WTC11 (cell line): ENCODE results near the gene LDB2. TPM values are rescaled to one million over a fixed set of nuclear protein-coding genes. Genes with fewer than 3 reads are reported as not detected.

Experiments used
- ATAC-seq: fragments of 200-7000 bp; cut with Tn5 transposase; 2 replicates; pipeline ENCODE4 v1.10.0; 2021; ENCODE audit warnings: mild to moderate bottlenecking, moderate library complexity
- CTCF ChIA-PET: fragments of 300-600 bp; sonication (Branson Sonifier 250); formaldehyde crosslinking; loops from one replicate; lab custom pipeline; 2021; ENCODE audit warnings: antibody characterized with exemption; lab: Charles Lee
- POLR2A ChIA-PET: fragments of 350-600 bp; sonication (Branson Sonifier 250); formaldehyde crosslinking; loops from one replicate; lab custom pipeline; 2021; ENCODE audit warnings: antibody characterized with exemption; lab: Charles Lee
- DNase-seq: peaks from one replicate; pipeline ENCODE4 v3.0.0; 2021; ENCODE audit warnings: low spot score
- H3K27ac Mint-ChIP-seq: 2 replicates; pipeline ENCODE4 v1.8.0; 2021; ENCODE audit warnings: mixed read lengths
- H3K27me3 Mint-ChIP-seq: 2 replicates; pipeline ENCODE4 v1.8.0; 2021; ENCODE audit warnings: low read depth, mild to moderate bottlenecking, moderate library complexity, mixed read lengths
- H3K36me3 Mint-ChIP-seq: 2 replicates; pipeline ENCODE4 v1.8.0; 2021; ENCODE audit warnings: mixed read lengths
- H3K4me1 Mint-ChIP-seq: 2 replicates; pipeline ENCODE4 v1.8.0; 2022; ENCODE audit warnings: mixed read lengths
- H3K4me3 Mint-ChIP-seq: 2 replicates; pipeline ENCODE4 v1.8.0; 2021; ENCODE audit warnings: mild to moderate bottlenecking, moderate library complexity, mixed read lengths
- H3K9me3 Mint-ChIP-seq: 2 replicates; pipeline ENCODE4 v1.8.0; 2021; ENCODE audit warnings: mixed read lengths
- ATF1 ChIP-seq: sonication (generic); formaldehyde crosslinking; IDR thresholded peaks from 2 replicates; pipeline ENCODE4 v1.8.1; 2023; ENCODE audit warnings: mild to moderate bottlenecking, moderate library complexity, missing genetic modification reagents
- GTF2I ChIP-seq: fragments of 250-450 bp; sonication (Bioruptor Pico); conservative IDR thresholded peaks from 2 replicates; pipeline ENCODE4 v1.4.0; 2021; ENCODE audit warnings: mild to moderate bottlenecking
- MYBL2 ChIP-seq: sonication (generic); formaldehyde crosslinking; IDR thresholded peaks from 2 replicates; pipeline ENCODE4 v1.8.1; 2023; ENCODE audit warnings: mild to moderate bottlenecking, moderate library complexity, missing genetic modification reagents
- NFYB ChIP-seq: sonication (generic); formaldehyde crosslinking; conservative IDR thresholded peaks from 2 replicates; pipeline ENCODE4 v1.8.0; 2022; ENCODE audit warnings: low read depth, missing genetic modification reagents
- OVOL2 ChIP-seq: fragments of 250-450 bp; sonication (Bioruptor Pico); IDR thresholded peaks from 2 replicates; pipeline ENCODE4 v1.9.0; 2021; ENCODE audit warnings: mild to moderate bottlenecking, borderline replicate concordance
- PRRX2 ChIP-seq: fragments of 250-450 bp; sonication (Bioruptor Pico); IDR thresholded peaks from 2 replicates; pipeline ENCODE4 v1.8.0; 2021; ENCODE audit warnings: mild to moderate bottlenecking
- RORB ChIP-seq: fragments of 250-450 bp; sonication (Bioruptor Pico); IDR thresholded peaks from 2 replicates; pipeline ENCODE4 v1.9.0; 2021; ENCODE audit warnings: mild to moderate bottlenecking
- TEAD1 ChIP-seq: sonication (generic); formaldehyde crosslinking; IDR thresholded peaks from 2 replicates; pipeline ENCODE4 v1.8.0; 2022; ENCODE audit warnings: mild to moderate bottlenecking, missing genetic modification reagents
- TEAD4 ChIP-seq: sonication (generic); formaldehyde crosslinking; IDR thresholded peaks from 2 replicates; pipeline ENCODE4 v1.8.0; 2022; ENCODE audit warnings: mild to moderate bottlenecking, missing genetic modification reagents
- TP53 ChIP-seq: sonication (generic); formaldehyde crosslinking; IDR thresholded peaks from 2 replicates; pipeline ENCODE4 v1.8.1; 2023; ENCODE audit warnings: mild to moderate bottlenecking, missing genetic modification reagents
- ZNF121 ChIP-seq: sonication (generic); formaldehyde crosslinking; IDR thresholded peaks from 2 replicates; pipeline ENCODE4 v1.8.0; 2023; ENCODE audit warnings: missing genetic modification reagents
- ZNF138 ChIP-seq: sonication (generic); formaldehyde crosslinking; conservative IDR thresholded peaks from 2 replicates; pipeline ENCODE4 v1.8.1; 2022; ENCODE audit warnings: mild to moderate bottlenecking, moderate library complexity, missing genetic modification reagents
- ZNF416 ChIP-seq: fragments of 250-450 bp; sonication (Bioruptor Pico); IDR thresholded peaks from 2 replicates; pipeline ENCODE4 v1.9.0; 2021; ENCODE audit warnings: mild to moderate bottlenecking, inconsistent platforms
- total RNA-seq: library from RNA; stranded (reverse); gene quantifications from 3 replicates; pipeline ENCODE4 v1.2.3, GENCODE V29; 2021
- TF ChIP-seq, protein P1 (sequence below): sonication (generic); formaldehyde crosslinking; IDR thresholded peaks from 2 replicates; pipeline ENCODE4 v1.8.1; 2023; ENCODE audit warnings: mild to moderate bottlenecking, missing genetic modification reagents
- TF ChIP-seq, protein P2 (sequence below): sonication (generic); formaldehyde crosslinking; IDR thresholded peaks from 2 replicates; pipeline ENCODE4 v1.8.0; 2023; ENCODE audit warnings: missing genetic modification reagents, mild to moderate bottlenecking, borderline replicate concordance
- TF ChIP-seq, protein P3 (sequence below): sonication (generic); formaldehyde crosslinking; IDR thresholded peaks from 2 replicates; pipeline ENCODE4 v1.8.1; 2022; ENCODE audit warnings: mild to moderate bottlenecking, missing genetic modification reagents, moderate library complexity, borderline replicate concordance
- TF ChIP-seq, protein P4 (sequence below): sonication (generic); formaldehyde crosslinking; IDR thresholded peaks from 2 replicates; pipeline ENCODE4 v1.8.0; 2022; ENCODE audit warnings: mild to moderate bottlenecking, missing genetic modification reagents
- TF ChIP-seq, protein P5 (sequence below): fragments of 250-450 bp; sonication (Bioruptor Pico); IDR thresholded peaks from 2 replicates; pipeline ENCODE4 v1.9.0; 2021; ENCODE audit warnings: moderate library complexity, mild to moderate bottlenecking, inconsistent platforms, borderline replicate concordance
- TF ChIP-seq, protein P6 (sequence below): sonication (generic); formaldehyde crosslinking; IDR thresholded peaks from 2 replicates; pipeline ENCODE4 v1.8.0; 2023; ENCODE audit warnings: missing genetic modification reagents
- TF ChIP-seq, protein P7 (sequence below): sonication (generic); formaldehyde crosslinking; conservative IDR thresholded peaks from 2 replicates; pipeline ENCODE4 v1.8.1; 2023; ENCODE audit warnings: mild to moderate bottlenecking, low read depth, missing genetic modification reagents, moderate library complexity

Gene LDB2
- total RNA-seq, 1 experiment from 2014 or later, result 62.4 TPM

DNA sequence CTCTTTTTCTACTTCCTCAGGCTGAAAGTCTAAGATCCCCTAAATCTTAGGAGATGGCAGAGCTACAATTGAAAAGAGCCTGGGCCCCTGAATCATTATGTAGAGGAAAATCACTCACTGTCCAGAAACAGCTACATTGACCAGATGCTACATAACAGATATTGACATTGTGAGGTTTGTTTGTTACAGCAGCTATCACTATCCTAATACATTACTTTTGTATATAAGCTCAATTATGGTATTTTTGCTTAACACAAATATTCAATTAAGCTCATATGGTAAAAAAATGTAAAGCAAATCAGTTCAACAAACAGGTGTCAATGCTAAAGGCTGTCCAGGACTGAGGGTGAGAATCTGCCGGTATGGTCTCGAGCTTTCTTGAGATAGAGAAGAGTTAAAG lies 89.4 kb downstream of the LDB2 start:
- DNase-seq (no peak), ATAC-seq (no peak)
- peaks cover 28% of the 10 kb centered on the region for H3K36me3 Mint-ChIP-seq
- CTCF ChIA-PET, result no interaction called here
- peaks cover 20% of the 10 kb centered on the region for H3K9me3 Mint-ChIP-seq
- H3K4me1 Mint-ChIP-seq, result peaks cover 21% of the 10 kb centered on the region
- H3K27me3 Mint-ChIP-seq, result no peaks in the 10 kb centered on the region
- POLR2A ChIA-PET, result no interaction called here
- H3K4me3 Mint-ChIP-seq, result no peak overlapping the region
- no peak overlapping the region for H3K27ac Mint-ChIP-seq
- no peak for TF ChIP-seq PRRX2
- TF ChIP-seq TEAD4 (CRISPR knock-in tag), result no peak
- TF ChIP-seq TEAD1 (CRISPR knock-in tag), result no peak
- TF ChIP-seq NFYB (CRISPR knock-in tag), result no peak
- no peak for TF ChIP-seq RORB
- TF ChIP-seq, protein P1, sequence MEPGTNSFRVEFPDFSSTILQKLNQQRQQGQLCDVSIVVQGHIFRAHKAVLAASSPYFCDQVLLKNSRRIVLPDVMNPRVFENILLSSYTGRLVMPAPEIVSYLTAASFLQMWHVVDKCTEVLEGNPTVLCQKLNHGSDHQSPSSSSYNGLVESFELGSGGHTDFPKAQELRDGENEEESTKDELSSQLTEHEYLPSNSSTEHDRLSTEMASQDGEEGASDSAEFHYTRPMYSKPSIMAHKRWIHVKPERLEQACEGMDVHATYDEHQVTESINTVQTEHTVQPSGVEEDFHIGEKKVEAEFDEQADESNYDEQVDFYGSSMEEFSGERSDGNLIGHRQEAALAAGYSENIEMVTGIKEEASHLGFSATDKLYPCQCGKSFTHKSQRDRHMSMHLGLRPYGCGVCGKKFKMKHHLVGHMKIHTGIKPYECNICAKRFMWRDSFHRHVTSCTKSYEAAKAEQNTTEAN (CRISPR knock-in tag), result no peak
- TF ChIP-seq, protein P2, sequence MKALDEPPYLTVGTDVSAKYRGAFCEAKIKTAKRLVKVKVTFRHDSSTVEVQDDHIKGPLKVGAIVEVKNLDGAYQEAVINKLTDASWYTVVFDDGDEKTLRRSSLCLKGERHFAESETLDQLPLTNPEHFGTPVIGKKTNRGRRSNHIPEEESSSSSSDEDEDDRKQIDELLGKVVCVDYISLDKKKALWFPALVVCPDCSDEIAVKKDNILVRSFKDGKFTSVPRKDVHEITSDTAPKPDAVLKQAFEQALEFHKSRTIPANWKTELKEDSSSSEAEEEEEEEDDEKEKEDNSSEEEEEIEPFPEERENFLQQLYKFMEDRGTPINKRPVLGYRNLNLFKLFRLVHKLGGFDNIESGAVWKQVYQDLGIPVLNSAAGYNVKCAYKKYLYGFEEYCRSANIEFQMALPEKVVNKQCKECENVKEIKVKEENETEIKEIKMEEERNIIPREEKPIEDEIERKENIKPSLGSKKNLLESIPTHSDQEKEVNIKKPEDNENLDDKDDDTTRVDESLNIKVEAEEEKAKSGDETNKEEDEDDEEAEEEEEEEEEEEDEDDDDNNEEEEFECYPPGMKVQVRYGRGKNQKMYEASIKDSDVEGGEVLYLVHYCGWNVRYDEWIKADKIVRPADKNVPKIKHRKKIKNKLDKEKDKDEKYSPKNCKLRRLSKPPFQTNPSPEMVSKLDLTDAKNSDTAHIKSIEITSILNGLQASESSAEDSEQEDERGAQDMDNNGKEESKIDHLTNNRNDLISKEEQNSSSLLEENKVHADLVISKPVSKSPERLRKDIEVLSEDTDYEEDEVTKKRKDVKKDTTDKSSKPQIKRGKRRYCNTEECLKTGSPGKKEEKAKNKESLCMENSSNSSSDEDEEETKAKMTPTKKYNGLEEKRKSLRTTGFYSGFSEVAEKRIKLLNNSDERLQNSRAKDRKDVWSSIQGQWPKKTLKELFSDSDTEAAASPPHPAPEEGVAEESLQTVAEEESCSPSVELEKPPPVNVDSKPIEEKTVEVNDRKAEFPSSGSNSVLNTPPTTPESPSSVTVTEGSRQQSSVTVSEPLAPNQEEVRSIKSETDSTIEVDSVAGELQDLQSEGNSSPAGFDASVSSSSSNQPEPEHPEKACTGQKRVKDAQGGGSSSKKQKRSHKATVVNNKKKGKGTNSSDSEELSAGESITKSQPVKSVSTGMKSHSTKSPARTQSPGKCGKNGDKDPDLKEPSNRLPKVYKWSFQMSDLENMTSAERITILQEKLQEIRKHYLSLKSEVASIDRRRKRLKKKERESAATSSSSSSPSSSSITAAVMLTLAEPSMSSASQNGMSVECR, result no peak
- TF ChIP-seq, protein P3, sequence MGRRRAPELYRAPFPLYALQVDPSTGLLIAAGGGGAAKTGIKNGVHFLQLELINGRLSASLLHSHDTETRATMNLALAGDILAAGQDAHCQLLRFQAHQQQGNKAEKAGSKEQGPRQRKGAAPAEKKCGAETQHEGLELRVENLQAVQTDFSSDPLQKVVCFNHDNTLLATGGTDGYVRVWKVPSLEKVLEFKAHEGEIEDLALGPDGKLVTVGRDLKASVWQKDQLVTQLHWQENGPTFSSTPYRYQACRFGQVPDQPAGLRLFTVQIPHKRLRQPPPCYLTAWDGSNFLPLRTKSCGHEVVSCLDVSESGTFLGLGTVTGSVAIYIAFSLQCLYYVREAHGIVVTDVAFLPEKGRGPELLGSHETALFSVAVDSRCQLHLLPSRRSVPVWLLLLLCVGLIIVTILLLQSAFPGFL, result no peak
- no peak for TF ChIP-seq ZNF121
- no peak for TF ChIP-seq MYBL2 (CRISPR knock-in tag)
- TF ChIP-seq OVOL2 (CRISPR knock-in tag), result no peak
- TF ChIP-seq, protein P4, sequence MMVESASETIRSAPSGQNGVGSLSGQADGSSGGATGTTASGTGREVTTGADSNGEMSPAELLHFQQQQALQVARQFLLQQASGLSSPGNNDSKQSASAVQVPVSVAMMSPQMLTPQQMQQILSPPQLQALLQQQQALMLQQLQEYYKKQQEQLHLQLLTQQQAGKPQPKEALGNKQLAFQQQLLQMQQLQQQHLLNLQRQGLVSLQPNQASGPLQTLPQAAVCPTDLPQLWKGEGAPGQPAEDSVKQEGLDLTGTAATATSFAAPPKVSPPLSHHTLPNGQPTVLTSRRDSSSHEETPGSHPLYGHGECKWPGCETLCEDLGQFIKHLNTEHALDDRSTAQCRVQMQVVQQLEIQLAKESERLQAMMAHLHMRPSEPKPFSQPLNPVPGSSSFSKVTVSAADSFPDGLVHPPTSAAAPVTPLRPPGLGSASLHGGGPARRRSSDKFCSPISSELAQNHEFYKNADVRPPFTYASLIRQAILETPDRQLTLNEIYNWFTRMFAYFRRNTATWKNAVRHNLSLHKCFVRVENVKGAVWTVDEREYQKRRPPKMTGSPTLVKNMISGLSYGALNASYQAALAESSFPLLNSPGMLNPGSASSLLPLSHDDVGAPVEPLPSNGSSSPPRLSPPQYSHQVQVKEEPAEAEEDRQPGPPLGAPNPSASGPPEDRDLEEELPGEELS (CRISPR knock-in tag), result no peak
- TF ChIP-seq, protein P5, sequence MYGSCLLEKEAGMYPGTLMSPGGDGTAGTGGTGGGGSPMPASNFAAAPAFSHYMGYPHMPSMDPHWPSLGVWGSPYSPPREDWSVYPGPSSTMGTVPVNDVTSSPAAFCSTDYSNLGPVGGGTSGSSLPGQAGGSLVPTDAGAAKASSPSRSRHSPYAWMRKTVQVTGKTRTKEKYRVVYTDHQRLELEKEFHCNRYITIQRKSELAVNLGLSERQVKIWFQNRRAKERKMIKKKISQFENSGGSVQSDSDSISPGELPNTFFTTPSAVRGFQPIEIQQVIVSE (CRISPR knock-in tag), result no peak
- no peak for TF ChIP-seq ZNF138 (CRISPR knock-in tag)
- TF ChIP-seq, protein P6, sequence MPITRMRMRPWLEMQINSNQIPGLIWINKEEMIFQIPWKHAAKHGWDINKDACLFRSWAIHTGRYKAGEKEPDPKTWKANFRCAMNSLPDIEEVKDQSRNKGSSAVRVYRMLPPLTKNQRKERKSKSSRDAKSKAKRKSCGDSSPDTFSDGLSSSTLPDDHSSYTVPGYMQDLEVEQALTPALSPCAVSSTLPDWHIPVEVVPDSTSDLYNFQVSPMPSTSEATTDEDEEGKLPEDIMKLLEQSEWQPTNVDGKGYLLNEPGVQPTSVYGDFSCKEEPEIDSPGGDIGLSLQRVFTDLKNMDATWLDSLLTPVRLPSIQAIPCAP (CRISPR knock-in tag), result no peak
- no peak for TF ChIP-seq GTF2I (CRISPR knock-in tag)
- no peak for TF ChIP-seq ZNF416
- TF ChIP-seq ATF1 (CRISPR knock-in tag), result no peak
- TF ChIP-seq, protein P7, sequence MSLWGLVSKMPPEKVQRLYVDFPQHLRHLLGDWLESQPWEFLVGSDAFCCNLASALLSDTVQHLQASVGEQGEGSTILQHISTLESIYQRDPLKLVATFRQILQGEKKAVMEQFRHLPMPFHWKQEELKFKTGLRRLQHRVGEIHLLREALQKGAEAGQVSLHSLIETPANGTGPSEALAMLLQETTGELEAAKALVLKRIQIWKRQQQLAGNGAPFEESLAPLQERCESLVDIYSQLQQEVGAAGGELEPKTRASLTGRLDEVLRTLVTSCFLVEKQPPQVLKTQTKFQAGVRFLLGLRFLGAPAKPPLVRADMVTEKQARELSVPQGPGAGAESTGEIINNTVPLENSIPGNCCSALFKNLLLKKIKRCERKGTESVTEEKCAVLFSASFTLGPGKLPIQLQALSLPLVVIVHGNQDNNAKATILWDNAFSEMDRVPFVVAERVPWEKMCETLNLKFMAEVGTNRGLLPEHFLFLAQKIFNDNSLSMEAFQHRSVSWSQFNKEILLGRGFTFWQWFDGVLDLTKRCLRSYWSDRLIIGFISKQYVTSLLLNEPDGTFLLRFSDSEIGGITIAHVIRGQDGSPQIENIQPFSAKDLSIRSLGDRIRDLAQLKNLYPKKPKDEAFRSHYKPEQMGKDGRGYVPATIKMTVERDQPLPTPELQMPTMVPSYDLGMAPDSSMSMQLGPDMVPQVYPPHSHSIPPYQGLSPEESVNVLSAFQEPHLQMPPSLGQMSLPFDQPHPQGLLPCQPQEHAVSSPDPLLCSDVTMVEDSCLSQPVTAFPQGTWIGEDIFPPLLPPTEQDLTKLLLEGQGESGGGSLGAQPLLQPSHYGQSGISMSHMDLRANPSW, result no peak
- TF ChIP-seq TP53 (CRISPR knock-in tag), result no peak
